ENCODE measurements around the gene AHCYL2.
"Not testable (repeated sequence)": the region's sequence is repeated elsewhere in the genome, so short reads cannot be mapped to it uniquely, and the experiment has no call there.

Gene AHCYL2

GRCh38 chr7:129354428-129355157 lies 129.8 kb downstream of the AHCYL2 start:
- H3K27ac ChIP-seq (ENCODE audit: low read depth, low read length) = no peak overlapping the region
- no peaks in the 10 kb centered on the region for H3K27me3 ChIP-seq (ENCODE audit: control insufficient read depth, insufficient read depth, low read length)
- H3K4me3 ChIP-seq (ENCODE audit: low read depth, low read length) = no peak overlapping the region
- H3K36me3 ChIP-seq (ENCODE audit: control insufficient read depth, insufficient read depth, low read length) = no peaks in the 10 kb centered on the region
- H3K4me1 ChIP-seq (ENCODE audit: control insufficient read depth, insufficient read depth, low read length) = no peaks in the 10 kb centered on the region
- H3K9ac ChIP-seq (ENCODE audit: low read length) = no peak overlapping the region
- no peaks in the 10 kb centered on the region for H3K9me3 ChIP-seq (ENCODE audit: control insufficient read depth, insufficient read depth, low read depth, low read length)

- Histone ChIP-seq H3K27ac (ENCODE audit: low read depth, low read length) (no peak overlapping the region), H3K4me1 (ENCODE audit: control insufficient read depth, insufficient read depth, low read length) (no peaks in the 10 kb centered on the region), H3K9me3 (ENCODE audit: control insufficient read depth, insufficient read depth, low read depth, low read length) (no peaks in the 10 kb centered on the region)
These were observed 131.3 kb downstream of the AHCYL2 start for GRCh38 chr7:129356176-129356575.

GRCh38 chr7:129359176-129359575 lies 134.3 kb downstream of the AHCYL2 start:
- Histone ChIP-seq H3K9me3 (ENCODE audit: control insufficient read depth, insufficient read depth, low read depth, low read length) (no peaks in the 10 kb centered on the region), H3K9ac (ENCODE audit: low read length) (no peak overlapping the region), H3K27me3 (ENCODE audit: control insufficient read depth, insufficient read depth, low read length) (no peaks in the 10 kb centered on the region), H3K4me1 (ENCODE audit: control insufficient read depth, insufficient read depth, low read length) (no peaks in the 10 kb centered on the region), H3K36me3 (ENCODE audit: control insufficient read depth, insufficient read depth, low read length) (no peaks in the 10 kb centered on the region), H3K4me3 (ENCODE audit: low read depth, low read length) (no peak overlapping the region), H3K27ac (ENCODE audit: low read depth, low read length) (no peak overlapping the region)

More at GRCh38 chr7:129356176-129356575, 131.3 kb downstream of the AHCYL2 start:
- H3K27me3 ChIP-seq (ENCODE audit: control insufficient read depth, insufficient read depth, low read length) = no peaks in the 10 kb centered on the region
- no peaks in the 10 kb centered on the region for H3K36me3 ChIP-seq (ENCODE audit: control insufficient read depth, insufficient read depth, low read length)
- H3K9ac ChIP-seq (ENCODE audit: low read length) = no peak overlapping the region
- H3K4me3 ChIP-seq (ENCODE audit: low read depth, low read length) = no peak overlapping the region

GRCh38 chr7:129359638-129360037 lies 134.8 kb downstream of the AHCYL2 start:
- Histone ChIP-seq H3K9ac (ENCODE audit: low read length) (no peak overlapping the region), H3K4me3 (ENCODE audit: low read depth, low read length) (no peak overlapping the region), H3K9me3 (ENCODE audit: control insufficient read depth, insufficient read depth, low read depth, low read length) (no peaks in the 10 kb centered on the region), H3K36me3 (ENCODE audit: control insufficient read depth, insufficient read depth, low read length) (no peaks in the 10 kb centered on the region), H3K4me1 (ENCODE audit: control insufficient read depth, insufficient read depth, low read length) (no peaks in the 10 kb centered on the region), H3K27me3 (ENCODE audit: control insufficient read depth, insufficient read depth, low read length) (no peaks in the 10 kb centered on the region), H3K27ac (ENCODE audit: low read depth, low read length) (no peak overlapping the region)

- no peak overlapping the region for H3K27ac ChIP-seq (ENCODE audit: low read depth, low read length)
- no peaks in the 10 kb centered on the region for H3K4me1 ChIP-seq (ENCODE audit: control insufficient read depth, insufficient read depth, low read length)
- no peaks in the 10 kb centered on the region for H3K36me3 ChIP-seq (ENCODE audit: control insufficient read depth, insufficient read depth, low read length)
- H3K9ac ChIP-seq (ENCODE audit: low read length) = no peak overlapping the region
- H3K9me3 ChIP-seq (ENCODE audit: control insufficient read depth, insufficient read depth, low read depth, low read length) = no peaks in the 10 kb centered on the region
- no peak overlapping the region for H3K4me3 ChIP-seq (ENCODE audit: low read depth, low read length)
- H3K27me3 ChIP-seq (ENCODE audit: control insufficient read depth, insufficient read depth, low read length) = no peaks in the 10 kb centered on the region
These were observed 136.9 kb downstream of the AHCYL2 start for GRCh38 chr7:129361771-129362170.

- H3K27me3 ChIP-seq (ENCODE audit: control insufficient read depth, insufficient read depth, low read length) = no peaks in the 10 kb centered on the region
- H3K36me3 ChIP-seq (ENCODE audit: control insufficient read depth, insufficient read depth, low read length) = no peaks in the 10 kb centered on the region
- no peaks in the 10 kb centered on the region for H3K9me3 ChIP-seq (ENCODE audit: control insufficient read depth, insufficient read depth, low read depth, low read length)
- H3K9ac ChIP-seq (ENCODE audit: low read length) = no peak overlapping the region
- no peak overlapping the region for H3K4me3 ChIP-seq (ENCODE audit: low read depth, low read length)
- H3K4me1 ChIP-seq (ENCODE audit: control insufficient read depth, insufficient read depth, low read length) = peaks cover 3% of the 10 kb centered on the region; the same call in 1 of the 2 replicates
- H3K27ac ChIP-seq (ENCODE audit: low read depth, low read length) = no peak overlapping the region
These were observed 137.7 kb downstream of the AHCYL2 start for GRCh38 chr7:129362496-129362895.

GRCh38 chr7:129367349-129367699 lies 142.5 kb downstream of the AHCYL2 start:
- H3K27ac ChIP-seq (ENCODE audit: low read depth, low read length) = no peak overlapping the region
- H3K27me3 ChIP-seq (ENCODE audit: control insufficient read depth, insufficient read depth, low read length) = no peaks in the 10 kb centered on the region
- no peaks in the 10 kb centered on the region for H3K9me3 ChIP-seq (ENCODE audit: control insufficient read depth, insufficient read depth, low read depth, low read length)
- H3K4me1 ChIP-seq (ENCODE audit: control insufficient read depth, insufficient read depth, low read length) = peaks cover 24% of the 10 kb centered on the region
- H3K9ac ChIP-seq (ENCODE audit: low read length) = no peak overlapping the region
- H3K36me3 ChIP-seq (ENCODE audit: control insufficient read depth, insufficient read depth, low read length) = no peaks in the 10 kb centered on the region
- no peak overlapping the region for H3K4me3 ChIP-seq (ENCODE audit: low read depth, low read length)

- Histone ChIP-seq H3K27ac (ENCODE audit: low read depth, low read length) (no peak overlapping the region), H3K4me3 (ENCODE audit: low read depth, low read length) (no peak overlapping the region), H3K36me3 (ENCODE audit: control insufficient read depth, insufficient read depth, low read length) (no peaks in the 10 kb centered on the region), H3K9me3 (ENCODE audit: control insufficient read depth, insufficient read depth, low read depth, low read length) (no peaks in the 10 kb centered on the region), H3K4me1 (ENCODE audit: control insufficient read depth, insufficient read depth, low read length) (peaks cover 24% of the 10 kb centered on the region), H3K27me3 (ENCODE audit: control insufficient read depth, insufficient read depth, low read length) (no peaks in the 10 kb centered on the region), H3K9ac (ENCODE audit: low read length) (no peak overlapping the region)
These were observed 143.0 kb downstream of the AHCYL2 start for GRCh38 chr7:129367700-129368388.

- H3K4me3 ChIP-seq (ENCODE audit: low read depth, low read length) = no peak overlapping the region
- no peaks in the 10 kb centered on the region for H3K9me3 ChIP-seq (ENCODE audit: control insufficient read depth, insufficient read depth, low read depth, low read length)
- H3K9ac ChIP-seq (ENCODE audit: low read length) = no peak overlapping the region
- H3K36me3 ChIP-seq (ENCODE audit: control insufficient read depth, insufficient read depth, low read length) = no peaks in the 10 kb centered on the region
- no peaks in the 10 kb centered on the region for H3K27me3 ChIP-seq (ENCODE audit: control insufficient read depth, insufficient read depth, low read length)
- H3K27ac ChIP-seq (ENCODE audit: low read depth, low read length) = no peak overlapping the region
- H3K4me1 ChIP-seq (ENCODE audit: control insufficient read depth, insufficient read depth, low read length) = peaks cover 24% of the 10 kb centered on the region
These were observed 143.7 kb downstream of the AHCYL2 start for GRCh38 chr7:129368389-129368986.

- peaks cover 24% of the 10 kb centered on the region for H3K4me1 ChIP-seq (ENCODE audit: control insufficient read depth, insufficient read depth, low read length)
- H3K9me3 ChIP-seq (ENCODE audit: control insufficient read depth, insufficient read depth, low read depth, low read length); H3K36me3 ChIP-seq (ENCODE audit: control insufficient read depth, insufficient read depth, low read length); H3K4me3 ChIP-seq (ENCODE audit: low read depth, low read length); H3K9ac ChIP-seq (ENCODE audit: low read length); H3K27me3 ChIP-seq (ENCODE audit: control insufficient read depth, insufficient read depth, low read length); H3K27ac ChIP-seq (ENCODE audit: low read depth, low read length): not testable (repeated sequence)
These were observed 144.6 kb downstream of the AHCYL2 start for GRCh38 chr7:129369447-129369846.

- H3K36me3 ChIP-seq (ENCODE audit: control insufficient read depth, insufficient read depth, low read length) = no peaks in the 10 kb centered on the region
- H3K4me1 ChIP-seq (ENCODE audit: control insufficient read depth, insufficient read depth, low read length) = peaks cover 37% of the 10 kb centered on the region
- no peak overlapping the region for H3K27ac ChIP-seq (ENCODE audit: low read depth, low read length)
- no peak overlapping the region for H3K9ac ChIP-seq (ENCODE audit: low read length)
- H3K9me3 ChIP-seq (ENCODE audit: control insufficient read depth, insufficient read depth, low read depth, low read length) = no peaks in the 10 kb centered on the region
- no peaks in the 10 kb centered on the region for H3K27me3 ChIP-seq (ENCODE audit: control insufficient read depth, insufficient read depth, low read length)
- no peak overlapping the region for H3K4me3 ChIP-seq (ENCODE audit: low read depth, low read length)
These were observed 146.0 kb downstream of the AHCYL2 start for GRCh38 chr7:129370812-129371211.

All from HUES6 (cell line).